GM21381 (cell line): ENCODE measurements around the gene ENOX1.
"Not testable (repeated sequence)": the region's sequence is repeated elsewhere in the genome, so short reads cannot be mapped to it uniquely, and the experiment has no call there.

Source experiments
- ATAC-seq: cut with Tn5 transposase; IDR thresholded peaks from one replicate; pipeline ENCODE4 v1.9.1; 2021; ENCODE audit warnings: mild to moderate bottlenecking, moderate library complexity; ENCODE audit not compliant: unreplicated experiment

ENOX1 gene

GRCh38 chr13:43786766-43787517 lies at the start of gene ENOX1:
Gene ENOX1 (minus strand): TSS chr13:43786972.
- ATAC-seq: no peak

- no peak for ATAC-seq
Measured at GRCh38 chr13:43835701-43836100, 48.9 kb upstream of the ENOX1 start.

GRCh38 chr13:43831088-43831487 lies 44.3 kb upstream of the ENOX1 start:
- no peak for ATAC-seq

- no peak for ATAC-seq
Measured at GRCh38 chr13:43830497-43830881, 43.7 kb upstream of the ENOX1 start.

GRCh38 chr13:43824656-43825055 lies 37.9 kb upstream of the ENOX1 start:
- not testable (repeated sequence) for ATAC-seq

- no peak for ATAC-seq
Measured at GRCh38 chr13:43822969-43823368, 36.2 kb upstream of the ENOX1 start.

GRCh38 chr13:43816401-43816889 lies 29.7 kb upstream of the ENOX1 start:
- no peak for ATAC-seq

GRCh38 chr13:43815204-43815603 lies 28.4 kb upstream of the ENOX1 start:
- no peak for ATAC-seq

- no peak for ATAC-seq
Measured at GRCh38 chr13:43808676-43809075, 21.9 kb upstream of the ENOX1 start.

- ATAC-seq: no peak
Measured at GRCh38 chr13:43805681-43806128, 18.9 kb upstream of the ENOX1 start.

GRCh38 chr13:43805071-43805468 lies 18.3 kb upstream of the ENOX1 start:
- ATAC-seq: no peak

- ATAC-seq: no peak
Measured at GRCh38 chr13:43804461-43805070, 17.8 kb upstream of the ENOX1 start.

- ATAC-seq: no peak
Measured at GRCh38 chr13:43802511-43802910, 15.7 kb upstream of the ENOX1 start.

GRCh38 chr13:43800828-43801227 lies 14.1 kb upstream of the ENOX1 start:
- no peak for ATAC-seq

- no peak for ATAC-seq
Measured at GRCh38 chr13:43799191-43799590, 12.4 kb upstream of the ENOX1 start.

- no peak for ATAC-seq
Measured at GRCh38 chr13:43797869-43798268, 11.1 kb upstream of the ENOX1 start.

GRCh38 chr13:43797159-43797558 lies 10.4 kb upstream of the ENOX1 start:
- no peak for ATAC-seq

- ATAC-seq: no peak
Measured at GRCh38 chr13:43794416-43794815, 7.6 kb upstream of the ENOX1 start.

GRCh38 chr13:43792076-43792881 lies 5.5 kb upstream of the ENOX1 start:
- no peak for ATAC-seq

GRCh38 chr13:43787997-43788396 lies 1.2 kb upstream of the ENOX1 start:
- no peak for ATAC-seq

GRCh38 chr13:43787518-43787891 lies 733 bp upstream of the ENOX1 start:
- ATAC-seq: no peak

GRCh38 chr13:43786472-43786765 lies 353 bp downstream of the ENOX1 start:
- ATAC-seq: no peak
